RCC 7860 (cell line): Measurements from ENCODE around the gene PTTG1IP2.
"Not testable (repeated sequence)": the region's sequence is repeated elsewhere in the genome, so short reads cannot be mapped to it uniquely, and the experiment has no call there.

Experiments
- DNase-seq: peaks from one replicate; pipeline ENCODE4 v3.0.0-alpha.2; 2015; ENCODE audit warnings: low spot score
- FAIRE-seq: peaks from 2 replicates; lab custom pipeline; 2012; peaks lifted over from hg19 to GRCh38; lab: Jason Lieb, UNC

The PTTG1IP2 gene

GRCh38 chr7:90469554-90469953 lies at the start of gene PTTG1IP2:
Gene PTTG1IP2, plus strand, starts transcription at chr7:90469639. Its CDS starts 148 bp downstream, at chr7:90469787.
- FAIRE-seq (no peak), DNase-seq (no peak)

GRCh38 chr7:90421651-90422050 lies 47.8 kb upstream of the PTTG1IP2 start:
- no peak for DNase-seq
- no peak for FAIRE-seq

- DNase-seq (no peak), FAIRE-seq (no peak)
These were observed 44.7 kb upstream of the PTTG1IP2 start for GRCh38 chr7:90424720-90425119.

- FAIRE-seq, result no peak
- DNase-seq, result no peak
These were observed 44.1 kb upstream of the PTTG1IP2 start for GRCh38 chr7:90425376-90425775.

GRCh38 chr7:90430614-90431460 lies 38.6 kb upstream of the PTTG1IP2 start:
- FAIRE-seq (no peak), DNase-seq (no peak)

GRCh38 chr7:90432752-90433151 lies 36.7 kb upstream of the PTTG1IP2 start:
- DNase-seq, result no peak
- FAIRE-seq, result no peak

- DNase-seq (no peak), FAIRE-seq (no peak)
These were observed 36.2 kb upstream of the PTTG1IP2 start for GRCh38 chr7:90433221-90433620.

GRCh38 chr7:90445633-90446032 lies 23.8 kb upstream of the PTTG1IP2 start:
- FAIRE-seq (no peak), DNase-seq (no peak)

- DNase-seq, result no peak
- FAIRE-seq, result no peak
These were observed 23.1 kb upstream of the PTTG1IP2 start for GRCh38 chr7:90446137-90446899.

GRCh38 chr7:90453259-90453891 lies 16.1 kb upstream of the PTTG1IP2 start:
- FAIRE-seq (no peak), DNase-seq (no peak)

- FAIRE-seq, result no peak
- no peak for DNase-seq
These were observed 15.5 kb upstream of the PTTG1IP2 start for GRCh38 chr7:90453931-90454330.

- FAIRE-seq (peak; percentile 86), DNase-seq (peak; percentile 53)
These were observed 14.0 kb upstream of the PTTG1IP2 start for GRCh38 chr7:90455163-90456030.

- DNase-seq (no peak), FAIRE-seq (no peak)
These were observed 11.3 kb upstream of the PTTG1IP2 start for GRCh38 chr7:90458104-90458503.

GRCh38 chr7:90459888-90460287 lies 9.6 kb upstream of the PTTG1IP2 start:
- DNase-seq (no peak), FAIRE-seq (no peak)

- DNase-seq (no peak), FAIRE-seq (no peak)
These were observed 8.2 kb upstream of the PTTG1IP2 start for GRCh38 chr7:90461219-90461618.

- not testable (repeated sequence) for FAIRE-seq
- DNase-seq, result peak; percentile 33
These were observed 6.2 kb upstream of the PTTG1IP2 start for GRCh38 chr7:90463151-90463628.

- FAIRE-seq, result no peak
- no peak for DNase-seq
These were observed 3.6 kb upstream of the PTTG1IP2 start for GRCh38 chr7:90465816-90466215.

GRCh38 chr7:90472805-90473540 lies 3.5 kb downstream of the PTTG1IP2 start:
- FAIRE-seq, result no peak
- no peak for DNase-seq

- FAIRE-seq (no peak), DNase-seq (no peak)
These were observed 4.4 kb downstream of the PTTG1IP2 start for GRCh38 chr7:90473814-90474213.
